ENCODE measurements around the gene ERRFI1.

DNA sequence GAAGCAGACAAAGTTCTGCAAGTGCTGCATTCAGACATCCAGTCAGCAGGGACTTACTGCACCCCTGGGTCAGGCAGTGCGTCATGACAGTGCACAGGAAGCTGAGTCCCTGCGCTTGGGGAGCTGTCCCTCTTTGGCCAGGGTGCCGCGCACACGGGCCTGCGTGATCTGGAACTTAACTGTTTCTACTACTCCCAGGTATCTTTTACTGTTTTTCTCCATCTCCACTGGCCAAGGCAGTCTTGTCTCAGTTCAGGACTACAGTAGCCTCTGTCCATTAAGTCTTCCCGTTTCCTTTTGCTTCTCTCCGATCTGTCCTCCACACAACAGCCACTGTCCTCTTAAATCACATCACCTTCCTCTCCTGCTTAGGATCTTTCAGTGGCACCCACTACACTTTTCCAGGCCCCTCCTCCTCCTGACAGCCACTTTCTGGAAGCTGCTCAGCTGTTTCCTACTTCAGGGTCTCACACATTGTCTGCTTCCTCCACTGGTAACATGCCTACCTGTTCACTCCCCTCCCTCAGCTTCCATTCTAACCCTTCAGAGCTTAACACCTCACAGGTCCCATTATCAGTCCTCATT lies 15.9 kb downstream of the ERRFI1 start:
- TF ChIP-seq, protein P1, sequence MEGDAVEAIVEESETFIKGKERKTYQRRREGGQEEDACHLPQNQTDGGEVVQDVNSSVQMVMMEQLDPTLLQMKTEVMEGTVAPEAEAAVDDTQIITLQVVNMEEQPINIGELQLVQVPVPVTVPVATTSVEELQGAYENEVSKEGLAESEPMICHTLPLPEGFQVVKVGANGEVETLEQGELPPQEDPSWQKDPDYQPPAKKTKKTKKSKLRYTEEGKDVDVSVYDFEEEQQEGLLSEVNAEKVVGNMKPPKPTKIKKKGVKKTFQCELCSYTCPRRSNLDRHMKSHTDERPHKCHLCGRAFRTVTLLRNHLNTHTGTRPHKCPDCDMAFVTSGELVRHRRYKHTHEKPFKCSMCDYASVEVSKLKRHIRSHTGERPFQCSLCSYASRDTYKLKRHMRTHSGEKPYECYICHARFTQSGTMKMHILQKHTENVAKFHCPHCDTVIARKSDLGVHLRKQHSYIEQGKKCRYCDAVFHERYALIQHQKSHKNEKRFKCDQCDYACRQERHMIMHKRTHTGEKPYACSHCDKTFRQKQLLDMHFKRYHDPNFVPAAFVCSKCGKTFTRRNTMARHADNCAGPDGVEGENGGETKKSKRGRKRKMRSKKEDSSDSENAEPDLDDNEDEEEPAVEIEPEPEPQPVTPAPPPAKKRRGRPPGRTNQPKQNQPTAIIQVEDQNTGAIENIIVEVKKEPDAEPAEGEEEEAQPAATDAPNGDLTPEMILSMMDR (conservative IDR thresholded peaks at IDR 0.05; ENCODE audit: low read length), result no peak
- no peak for TF ChIP-seq EZH2phosphoT487 (IDR thresholded peaks at IDR 0.05; ENCODE audit: borderline replicate concordance, low read depth, low read length)
